HepG2 (cell line): ENCODE data around the gene WDR70. TPM values are rescaled to one million over a fixed set of nuclear protein-coding genes. Genes with fewer than 3 reads are reported as not detected.

Experiments
- ATAC-seq: fragments of 200-7000 bp; cut with Tn5 transposase; 3 replicates; pipeline ENCODE4 v1.9.1; 2020; ENCODE audit warnings: mild to moderate bottlenecking, moderate library complexity
- BruUV-seq: library from RNA; stranded (reverse); fragments of 400-500 nt; replicated peaks from 2 replicates; lab custom pipeline; 2021; lab: Mats Ljungman, UMichigan
- CTCF ChIA-PET: fragments of 300-600 bp; formaldehyde crosslinking; extraction: SDS; loops from one replicate; lab custom pipeline; 2021; ENCODE audit warnings: low total read pairs, inconsistent platforms, low intra/inter-chr PET ratio; lab: Yijun Ruan, JAX
- POLR2A ChIA-PET: fragments of 350-600 bp; sonication (Branson Sonifier 250); formaldehyde crosslinking; loops from one replicate; lab custom pipeline; 2020; ENCODE audit warnings: antibody characterized with exemption, inconsistent platforms; lab: Yijun Ruan, JAX
- DNase-seq: peaks from one replicate; pipeline ENCODE4 v3.0.0-alpha.2; 2015; ENCODE audit warnings: low spot score
- FAIRE-seq: peaks from 3 replicates; lab custom pipeline; 2011; peaks lifted over from hg19 to GRCh38; lab: Jason Lieb, UNC
- H2AFZ ChIP-seq: one replicate; pipeline ENCODE4 v1.6.1; 2011; ENCODE audit warnings: low read length, inconsistent platforms
- H3K27ac ChIP-seq: fragments of 300-600 bp; 3 replicates; pipeline ENCODE4 v1.8.0; 2011; ENCODE audit warnings: mixed run types, mild to moderate bottlenecking, mixed read lengths, low read length, inconsistent platforms; ENCODE audit not compliant: insufficient read depth; ENCODE audit errors: extremely low read length
- H3K27me3 ChIP-seq, 2 experiments: fragments of 200-600 bp in 1 of 2; 2 replicates in 1 of 2; 3 replicates in 1 of 2; pipeline versions ENCODE4 v1.6.0 to v1.8.0; 2011; ENCODE audit warnings: low read length in 2 of 2, mild to moderate bottlenecking in 2 of 2, moderate library complexity in 2 of 2, inconsistent platforms in 1 of 2; ENCODE audit not compliant: insufficient read depth in 2 of 2, control insufficient read depth in 1 of 2
- H3K36me3 ChIP-seq, 2 experiments: fragments of 200-600 bp in 1 of 2; replicated peaks in 1 of 2; 2 replicates in 1 of 2; 3 replicates in 1 of 2; pipeline versions ENCODE4 v1.5.1 to v1.8.0; 2011; ENCODE audit warnings: low read length in 2 of 2, inconsistent platforms in 1 of 2; ENCODE audit not compliant: insufficient read depth in 2 of 2, control insufficient read depth in 1 of 2
- H3K4me1 ChIP-seq: 2 replicates; pipeline ENCODE4 v1.5.1; 2012; ENCODE audit warnings: low read length, inconsistent platforms; ENCODE audit not compliant: insufficient read depth
- H3K4me2 ChIP-seq: 2 replicates; pipeline ENCODE4 v1.6.0; 2011; ENCODE audit warnings: low read depth, low read length, inconsistent platforms
- H3K4me3 ChIP-seq, 3 experiments: fragments of 200-600 bp in 1 of 3; sonication (generic), shearing (Covaris generic) in 1 of 3; replicated peaks in 1 of 3; 2 replicates each; pipeline ENCODE4 v1.5.1; 2011 to 2016; ENCODE audit warnings: low read length in 3 of 3, inconsistent platforms in 2 of 3, low read depth in 2 of 3, mild to moderate bottlenecking in 2 of 3, control low read depth in 1 of 3, mixed read lengths in 1 of 3; ENCODE audit not compliant: insufficient read depth in 1 of 3
- H3K79me2 ChIP-seq: one replicate; pipeline ENCODE4 v1.6.1; 2011; ENCODE audit warnings: low read length, inconsistent platforms; ENCODE audit not compliant: insufficient read depth
- H3K9ac ChIP-seq: 2 replicates; pipeline ENCODE4 v1.6.0; 2011; ENCODE audit warnings: mild to moderate bottlenecking, low read depth, low read length, inconsistent platforms; ENCODE audit not compliant: insufficient read depth
- H3K9me3 ChIP-seq: 2 replicates; pipeline ENCODE4 v1.5.1; 2012; ENCODE audit warnings: mild to moderate bottlenecking, low read length
- H4K20me1 ChIP-seq: 2 replicates; pipeline ENCODE4 v1.6.0; 2011; ENCODE audit warnings: inconsistent platforms, mild to moderate bottlenecking, low read length, moderate library complexity; ENCODE audit not compliant: insufficient read depth
- AHR ChIP-seq: IDR thresholded peaks from 2 replicates; pipeline ENCODE4 v1.6.1; 2018; ENCODE audit warnings: missing genetic modification reagents, missing compliant biosample characterization
- CHD4 ChIP-seq: fragments of 200-600 bp; sonication (generic); IDR thresholded peaks from 2 replicates; pipeline ENCODE4 v1.7.0; 2017; ENCODE audit warnings: mild to moderate bottlenecking, low read length, borderline replicate concordance
- CREB1 ChIP-seq, 2 experiments: fragments of 450-650 bp in 1 of 2; IDR thresholded peaks; 2 replicates each; pipeline ENCODE4 v1.6.1; 2016 to 2017; ENCODE audit warnings: control low read depth in 1 of 2, mild to moderate bottlenecking in 1 of 2, missing compliant biosample characterization in 1 of 2, missing genetic modification characterization in 1 of 2
- EZH2 ChIP-seq: conservative IDR thresholded peaks from 2 replicates; pipeline ENCODE4 v1.6.1; 2012; ENCODE audit warnings: mild to moderate bottlenecking, low read depth, low read length, moderate library complexity
- HOMEZ ChIP-seq: IDR thresholded peaks from 2 replicates; pipeline ENCODE4 v1.6.1; 2016; ENCODE audit warnings: low read depth
- PAXIP1 ChIP-seq: sonication (generic); formaldehyde crosslinking; conservative IDR thresholded peaks from 2 replicates; pipeline ENCODE4 v1.4.0; 2020; ENCODE audit warnings: mild to moderate bottlenecking, missing genetic modification reagents, moderate library complexity
- RAD21 ChIP-seq: fragments of 450-650 bp; formaldehyde crosslinking; IDR thresholded peaks from 2 replicates; pipeline ENCODE4 v1.5.0; 2020; ENCODE audit warnings: mild to moderate bottlenecking
- SIX1 ChIP-seq: sonication (generic); formaldehyde crosslinking; IDR thresholded peaks from 2 replicates; pipeline ENCODE4 v1.4.0; 2020; ENCODE audit warnings: missing genetic modification reagents, borderline replicate concordance
- SNAI1 ChIP-seq: sonication (generic); formaldehyde crosslinking; IDR thresholded peaks from 2 replicates; pipeline ENCODE4 v1.5.0; 2020; ENCODE audit warnings: mild to moderate bottlenecking, missing genetic modification reagents, borderline replicate concordance
- TCF12 ChIP-seq, 2 experiments: fragments of 450-650 bp in 1 of 2; sonication (generic) in 1 of 2; formaldehyde crosslinking in 1 of 2; IDR thresholded peaks; 2 replicates each; pipeline versions ENCODE4 v1.6.1 to v1.8.0; 2017 to 2022; ENCODE audit warnings: antibody characterized with exemption in 1 of 2, mild to moderate bottlenecking in 1 of 2, missing genetic modification reagents in 1 of 2, moderate library complexity in 1 of 2
- TP53 ChIP-seq: sonication (generic); formaldehyde crosslinking; conservative IDR thresholded peaks from 2 replicates; pipeline ENCODE4 v1.4.0; 2020; ENCODE audit warnings: missing genetic modification reagents
- USF2 ChIP-seq, 2 experiments: sonication (generic) in 1 of 2; formaldehyde crosslinking in 1 of 2; IDR thresholded peaks; 2 replicates each; pipeline versions ENCODE4 v1.5.1 to v1.6.1; 2011 to 2020; ENCODE audit warnings: borderline replicate concordance in 1 of 2, low read depth in 1 of 2, low read length in 1 of 2, mild to moderate bottlenecking in 1 of 2, missing genetic modification reagents in 1 of 2, moderate library complexity in 1 of 2
- YEATS2 ChIP-seq: sonication (generic); formaldehyde crosslinking; IDR thresholded peaks from 2 replicates; pipeline ENCODE4 v1.4.0; 2020; ENCODE audit warnings: missing genetic modification reagents, borderline replicate concordance
- ZBTB38 ChIP-seq: sonication (generic); formaldehyde crosslinking; IDR thresholded peaks from 2 replicates; pipeline ENCODE4 v1.5.1; 2020; ENCODE audit warnings: mild to moderate bottlenecking, missing genetic modification reagents
- ZBTB42 ChIP-seq: sonication (generic); formaldehyde crosslinking; IDR thresholded peaks from 2 replicates; pipeline ENCODE4 v1.5.0; 2020; ENCODE audit warnings: mild to moderate bottlenecking, missing genetic modification reagents
- ZFP36L1 ChIP-seq: sonication (generic); formaldehyde crosslinking; IDR thresholded peaks from 2 replicates; pipeline ENCODE4 v1.8.0; 2022; ENCODE audit warnings: mild to moderate bottlenecking, missing genetic modification reagents, moderate library complexity
- WGBS: methylation state at CpG from one replicate; pipeline ENCODE4 v1.1.6; 2017; ENCODE audit warnings: low lambda C conversion rate; 5-methylcytosine and 5-hydroxymethylcytosine counted together
- in situ Hi-C: cut with HindIII; loops from 2 replicates; pipeline ENCODE4 v1.10.0; 2017; ENCODE audit warnings: low pct_unique_long_range_greater_than_20kb; ENCODE audit not compliant: extremely low pct_ligation_motif_present
- intact Hi-C: fragments of 100-400 bp; cut with micrococcal nuclease; formaldehyde crosslinking; loops from one replicate; pipeline ENCODE4 v1.10.0; 2022; ENCODE audit not compliant: unreplicated experiment
- polyA plus RNA-seq, 8 experiments: library from polyadenylated mRNA; depleted of rRNA in 3 of 8; stranded (reverse) in 7 of 8; unstranded in 1 of 8; fragments of >200 nt; fragmentation: Illumina TruSeq in 4 of 8; extraction: Trizol in 4 of 8; gene quantifications; 2 replicates each; pipeline versions ENCODE4 v1.2.1 to v1.2.3, GENCODE V29; 2011 to 2016; ENCODE audit warnings: low read depth in 4 of 8, missing spikeins in 1 of 8, mixed read lengths in 1 of 8; ENCODE audit not compliant: insufficient read depth in 1 of 8
- total RNA-seq, 5 experiments: library from RNA; depleted of rRNA; stranded (reverse); fragments of >200 nt; fragmentation: Illumina TruSeq; extraction: Trizol; gene quantifications; 2 replicates each; pipeline ENCODE4 v1.2.3, GENCODE V29; 2016; ENCODE audit warnings: low read depth in 1 of 5

WDR70 gene
- total and polyA plus RNA-seq, 2 of the 13 experiments (the other 11 are each of a cell fraction or from before 2014, with no cell fraction given), result 14.6 to 30.6 TPM

GRCh38 chr5:37725185-37725584 lies 346.1 kb downstream of the WDR70 start (continued):
- TF ChIP-seq PAXIP1 (CRISPR knock-in tag) (peak; percentile 52), SIX1 (CRISPR knock-in tag) (0 out of 2 replicates have a peak, but pooled peaks have one; percentile 57), HOMEZ (CRISPR knock-in tag) (peak; percentile 62; the same call in 1 of the 2 replicates)
- TF ChIP-seq, all 625 proteins: peak for 8

- intact Hi-C loops, result no loop called here
- H3K36me3 ChIP-seq, result peaks cover 1 to 10% of the 10 kb centered on the region in 2 experiments; a peak in 2 of 5 replicates
- in situ Hi-C loops, result no loop called here
- H3K4me1 ChIP-seq, result peaks cover 28% of the 10 kb centered on the region
- CTCF ChIA-PET, result no interaction called here
- H3K27ac ChIP-seq, result no peak overlapping the region
- H4K20me1 ChIP-seq, result no peaks in the 10 kb centered on the region
- WGBS, result 94% methylated on average over 3 of the region's 3 CpGs
- no peaks in the 10 kb centered on the region for H3K9me3 ChIP-seq
- FAIRE-seq, result no peak
- H3K9ac ChIP-seq, result no peak overlapping the region
- no peak for ATAC-seq
- H3K27me3 ChIP-seq, result no peaks in the 10 kb centered on the region
- H3K79me2 ChIP-seq, result no peaks in the 10 kb centered on the region
- no peak overlapping the region for H3K4me2 ChIP-seq
- POLR2A ChIA-PET, result no interaction called here
- H2AFZ ChIP-seq, result no peak overlapping the region
- no TSS peak for BruUV-seq
- no peak for DNase-seq
- H3K4me3 ChIP-seq, result no peak overlapping the region
- TF ChIP-seq SNAI1 (CRISPR knock-in tag) (no peak), ZFP36L1 (CRISPR knock-in tag) (no peak), USF2 (IDR thresholded peaks at IDR 0.05; ENCODE audit: low read depth, low read length) (no peak), USF2 (CRISPR knock-in tag; IDR thresholded peaks at IDR 0.05; ENCODE audit: borderline replicate concordance) (no peak), ZBTB38 (CRISPR knock-in tag) (no peak), CREB1 (IDR thresholded peaks at IDR 0.05) (no peak), CREB1 (CRISPR knock-in tag; IDR thresholded peaks at IDR 0.05) (no peak), RAD21 (CRISPR knock-in tag) (no peak), TP53 (CRISPR knock-in tag) (no peak), ZBTB42 (CRISPR knock-in tag) (no peak), YEATS2 (CRISPR knock-in tag) (no peak), CHD4 (no peak), AHR (CRISPR knock-in tag) (no peak), TCF12 (IDR thresholded peaks at IDR 0.05) (no peak), TCF12 (CRISPR knock-in tag; IDR thresholded peaks at IDR 0.05) (no peak), EZH2 (no peak)
Observed at GRCh38 chr5:37727238-37727637, 348.1 kb downstream of the WDR70 start.
